HuH-7 (cell line): ENCODE results near the gene PCARE.
"Not testable (repeated sequence)": the region's sequence is repeated elsewhere in the genome, so short reads cannot be mapped to it uniquely, and the experiment has no call there.

Experiments
- DNase-seq: peaks from one replicate; pipeline ENCODE4 v3.0.0; 2011; ENCODE audit warnings: low spot score

The PCARE gene

DNA sequence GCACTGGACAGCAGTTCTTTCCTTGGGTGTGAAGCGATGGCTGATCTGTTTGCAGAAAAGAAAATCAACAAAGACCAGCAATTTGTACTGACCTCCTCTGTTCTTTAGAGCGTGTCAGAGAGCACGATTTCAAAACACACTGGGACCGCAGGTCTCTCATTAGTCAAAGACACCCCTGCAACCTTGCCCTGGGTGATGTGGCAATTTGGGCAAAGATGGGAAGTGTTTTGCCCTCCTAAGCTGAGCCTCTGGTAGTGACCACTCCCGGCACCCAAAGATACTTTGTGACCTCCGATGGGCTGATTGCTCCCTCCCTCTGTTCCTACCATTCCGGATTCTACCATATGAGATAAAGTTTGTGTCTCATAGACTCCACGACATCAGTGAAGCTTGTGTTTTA, 22.6 kb upstream of the PCARE start:
- DNase-seq, result no peak

DNA sequence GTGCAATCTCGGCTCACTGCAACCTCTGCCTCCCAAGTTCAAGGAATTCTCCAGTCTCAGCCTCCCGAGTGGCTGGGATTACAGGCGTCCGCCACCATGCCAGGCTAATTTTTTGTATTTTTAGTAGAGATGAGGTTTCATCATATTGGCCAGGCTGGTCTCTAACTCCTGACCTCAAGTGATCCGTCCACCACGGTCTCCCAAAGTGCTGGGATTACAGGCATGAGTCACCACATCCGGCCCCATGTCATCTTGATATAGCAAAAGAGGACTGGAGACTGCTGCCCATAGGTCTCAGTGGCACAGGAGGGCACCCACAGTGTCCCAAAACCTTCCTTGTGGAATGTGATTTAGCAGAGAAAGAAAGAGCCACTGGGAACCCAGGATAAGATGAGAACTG, 16.0 kb upstream of the PCARE start:
- not testable (repeated sequence) for DNase-seq

DNA sequence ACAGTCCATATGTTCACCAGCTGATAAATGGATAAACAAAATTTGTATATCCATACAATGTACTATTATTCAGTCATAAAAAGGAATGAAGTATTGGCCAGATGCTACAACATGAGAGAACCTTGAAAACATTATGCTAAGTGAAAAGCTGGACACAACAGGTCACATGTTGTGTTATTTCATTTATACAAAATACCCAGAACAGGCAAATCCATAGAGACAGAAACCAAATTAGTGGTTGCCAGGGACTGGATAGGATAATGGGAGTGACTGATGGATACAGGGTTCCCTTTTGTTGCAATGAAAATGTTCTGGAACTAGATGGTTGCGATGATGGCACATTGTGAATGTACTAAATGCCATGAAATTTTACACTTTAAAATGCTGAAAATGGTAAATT, 10.2 kb upstream of the PCARE start:
- no peak for DNase-seq

DNA sequence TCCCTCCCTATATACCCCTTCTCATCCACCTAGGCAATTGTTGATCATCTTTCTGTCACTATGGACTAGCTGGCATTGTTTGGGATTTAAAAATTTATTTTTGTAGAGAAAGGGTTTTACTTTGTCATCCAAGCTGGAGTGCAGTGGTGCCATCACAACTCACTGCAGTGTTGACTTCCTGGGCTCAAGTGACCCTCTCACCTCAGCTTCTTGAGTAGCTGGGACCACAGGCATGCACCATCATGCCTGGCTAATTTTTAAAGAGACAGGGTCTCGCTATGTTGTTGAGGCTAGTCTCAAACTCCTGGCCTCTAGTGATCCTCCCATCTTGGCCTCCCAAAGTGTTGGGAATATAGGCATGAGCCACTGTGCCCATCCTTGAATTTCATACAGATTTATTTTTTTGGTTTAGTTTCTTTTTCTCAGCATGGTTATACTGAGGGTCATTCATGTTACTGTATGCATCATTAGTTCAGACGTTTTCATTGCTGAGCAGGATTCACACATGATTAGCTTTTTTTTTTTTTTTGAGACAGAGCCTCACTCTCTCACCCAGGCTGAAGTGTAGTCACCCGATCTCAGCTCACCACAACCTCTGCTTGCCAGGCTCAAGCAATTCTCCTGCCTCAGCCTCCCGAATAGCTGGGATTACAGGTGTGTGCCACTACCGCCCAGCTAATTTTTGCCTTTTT, 8.6 kb upstream of the PCARE start:
- no peak for DNase-seq

DNA sequence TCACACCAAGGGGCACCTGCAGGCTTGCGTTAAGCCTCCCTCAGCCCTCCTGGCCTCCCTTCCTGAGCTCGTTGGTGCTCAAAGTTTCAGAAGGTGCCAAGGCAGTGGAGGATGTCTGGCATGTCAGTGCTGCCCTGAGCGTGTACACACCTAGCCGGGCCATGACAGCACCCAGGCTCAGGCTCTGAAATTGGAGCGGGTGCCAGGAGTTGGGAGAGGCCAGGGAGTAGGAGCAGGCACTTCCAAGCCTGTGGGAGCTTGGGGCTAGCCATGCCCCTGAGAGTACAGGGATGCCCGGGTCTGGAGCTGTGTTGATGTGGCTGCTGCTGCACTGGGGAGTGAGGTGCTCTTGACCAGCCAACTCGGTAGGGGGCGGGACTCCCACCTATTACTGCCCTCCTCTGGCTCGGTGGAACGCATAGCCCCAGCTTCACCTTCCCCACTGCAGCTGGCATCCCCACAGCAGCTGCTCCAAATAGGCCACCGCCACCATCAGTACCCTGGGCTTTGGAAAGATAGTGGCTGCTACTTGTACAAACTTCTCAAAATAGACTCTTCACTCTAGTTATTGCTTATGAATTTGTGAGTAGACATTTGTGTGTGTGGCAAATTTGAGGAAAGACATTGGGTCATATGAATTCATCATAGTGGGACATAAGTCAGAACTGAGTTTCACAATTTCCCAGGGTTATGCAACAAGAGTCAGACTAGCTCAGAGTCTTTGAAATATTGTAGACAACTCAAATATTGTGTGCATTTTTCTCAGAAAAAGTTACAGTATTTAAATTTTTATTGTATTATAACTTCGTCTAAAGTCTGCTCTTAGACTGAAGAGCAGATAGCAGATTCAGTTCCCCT, 6.8 kb upstream of the PCARE start:
- no peak for DNase-seq

DNA sequence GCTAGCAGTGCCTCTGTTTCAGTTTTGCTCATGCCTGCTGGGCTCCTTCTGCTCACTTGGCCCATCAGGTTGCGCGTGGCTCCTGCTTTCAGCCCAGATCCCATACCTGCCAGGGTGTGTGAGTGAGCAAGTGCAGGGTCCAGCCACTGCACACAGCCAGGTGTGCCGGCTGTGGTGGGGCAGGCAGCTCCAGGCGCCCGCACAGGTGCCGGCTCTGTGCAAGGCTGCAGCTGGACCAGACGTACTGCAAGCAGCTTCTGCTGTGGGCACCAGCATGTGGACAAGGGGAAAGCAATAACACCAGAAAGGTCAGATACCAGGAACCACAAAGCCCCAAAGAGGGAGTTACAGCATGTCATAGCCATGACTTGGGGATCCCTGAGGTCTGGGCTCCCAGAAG, 5.6 kb upstream of the PCARE start:
- DNase-seq, result no peak

DNA sequence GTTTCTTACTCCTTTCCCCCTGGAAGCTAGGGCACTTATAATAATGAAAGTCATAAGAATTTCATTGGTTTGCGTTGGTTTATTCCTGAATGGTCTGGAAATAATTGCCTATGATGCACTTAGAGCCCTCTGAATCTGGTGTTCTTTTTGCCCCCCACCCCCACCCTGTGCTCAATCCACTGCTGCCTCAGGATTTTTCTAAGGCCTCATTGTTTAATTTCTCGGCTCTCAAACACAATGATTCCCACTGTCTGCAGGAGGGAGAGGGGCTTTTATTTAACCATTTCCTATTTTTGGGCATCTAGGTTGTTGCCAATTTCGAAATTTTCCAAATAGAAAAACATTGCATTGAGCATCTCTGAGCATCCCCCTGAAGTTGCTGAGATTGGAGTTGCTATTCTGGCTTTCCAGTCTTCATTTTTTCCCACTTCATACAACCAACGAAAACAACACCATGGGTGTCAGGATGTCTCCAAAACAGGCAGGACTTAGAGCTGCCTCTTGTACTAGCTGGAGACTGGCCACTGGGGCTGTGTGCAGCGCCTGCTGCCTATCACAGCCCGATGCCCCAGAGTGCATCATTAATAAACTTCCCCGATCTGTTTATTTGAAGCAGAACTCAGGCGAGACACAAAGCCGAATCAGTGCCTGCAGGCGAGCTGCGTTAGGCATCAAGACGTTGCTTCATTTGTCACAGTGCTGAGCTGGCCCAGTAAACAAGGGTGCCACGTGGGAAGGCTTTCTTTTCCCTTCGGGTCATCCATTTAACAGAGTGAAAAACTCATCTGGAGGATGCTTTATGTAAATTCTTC, 1.8 kb upstream of the PCARE start:
- no peak for DNase-seq

DNA sequence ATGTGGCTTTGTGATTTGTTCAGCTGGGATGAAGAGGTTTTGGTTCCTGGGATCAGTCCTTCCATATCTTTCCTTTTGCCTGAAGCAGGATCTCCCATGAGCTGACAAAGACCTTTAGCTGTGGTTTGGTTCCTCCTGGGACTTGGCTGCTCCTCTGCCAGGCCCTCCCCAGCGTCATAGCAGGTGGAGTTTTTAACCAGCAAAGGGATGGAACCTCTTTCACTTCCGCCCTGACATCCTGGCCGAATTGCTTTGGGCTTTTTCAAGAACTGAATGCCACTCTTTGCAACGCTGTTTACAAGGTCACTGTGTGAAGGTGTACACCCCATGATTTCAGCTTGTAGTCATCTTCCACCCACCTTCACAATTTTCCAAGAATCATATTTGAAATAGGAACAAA, 390 bp downstream of the PCARE start:
- DNase-seq, result no peak

DNA sequence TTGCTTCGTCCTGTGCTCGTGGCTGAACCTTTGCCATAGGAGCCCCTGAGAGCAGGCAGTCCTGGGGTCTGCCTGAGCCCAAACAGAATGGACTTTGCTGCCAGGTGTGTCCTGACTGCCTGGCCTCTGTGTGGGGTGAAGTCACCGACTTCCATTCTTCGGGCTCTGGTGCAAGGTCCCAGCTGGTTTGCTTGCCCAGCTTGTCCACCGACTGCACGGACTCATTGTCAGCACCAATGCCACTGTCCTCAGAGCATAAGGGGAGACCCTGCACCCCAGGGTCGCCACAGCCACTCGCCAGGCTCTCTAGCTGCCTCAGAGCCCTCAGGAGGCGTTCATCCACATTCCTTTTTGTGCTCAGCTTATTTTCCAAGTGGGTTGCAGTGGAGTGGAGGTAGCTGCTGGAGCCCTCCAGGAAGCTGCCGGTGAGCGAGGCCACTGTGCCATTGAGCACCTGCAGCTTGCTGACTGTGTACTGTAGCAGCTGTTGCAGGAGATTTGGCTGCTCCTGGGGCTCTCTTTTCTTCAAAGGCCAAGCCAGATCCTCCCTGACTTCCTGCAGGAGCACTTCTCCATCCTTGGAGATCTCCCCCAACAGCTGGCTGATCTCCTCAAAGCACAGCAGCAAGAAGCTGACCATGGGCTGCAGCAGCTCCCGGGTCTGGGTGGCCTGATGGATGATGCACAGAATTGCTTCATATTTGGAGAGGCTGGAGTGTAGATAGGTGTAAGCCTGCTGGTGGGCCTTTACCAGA, 1.2 kb downstream of the PCARE start:
- DNase-seq, result no peak

DNA sequence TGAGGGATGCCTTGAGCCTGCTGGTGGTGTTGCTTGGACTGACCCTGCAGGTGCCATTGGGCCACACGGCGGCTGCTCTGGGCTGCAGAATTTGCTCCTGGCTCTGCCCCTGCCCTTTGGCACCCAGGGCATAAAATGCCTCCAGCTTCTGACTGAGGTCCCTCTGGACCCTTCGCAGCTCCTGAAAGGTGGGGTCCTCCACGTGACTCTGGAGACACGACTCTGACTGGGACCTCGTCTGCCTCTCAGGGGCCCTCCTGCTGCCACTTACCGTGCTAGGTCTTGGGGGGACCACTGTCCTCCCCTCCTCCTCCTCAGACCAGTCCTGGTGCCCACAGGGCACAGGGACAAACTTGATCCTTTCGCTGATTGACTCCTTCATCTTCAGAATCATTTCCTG, 2.1 kb downstream of the PCARE start:
- no peak for DNase-seq

DNA sequence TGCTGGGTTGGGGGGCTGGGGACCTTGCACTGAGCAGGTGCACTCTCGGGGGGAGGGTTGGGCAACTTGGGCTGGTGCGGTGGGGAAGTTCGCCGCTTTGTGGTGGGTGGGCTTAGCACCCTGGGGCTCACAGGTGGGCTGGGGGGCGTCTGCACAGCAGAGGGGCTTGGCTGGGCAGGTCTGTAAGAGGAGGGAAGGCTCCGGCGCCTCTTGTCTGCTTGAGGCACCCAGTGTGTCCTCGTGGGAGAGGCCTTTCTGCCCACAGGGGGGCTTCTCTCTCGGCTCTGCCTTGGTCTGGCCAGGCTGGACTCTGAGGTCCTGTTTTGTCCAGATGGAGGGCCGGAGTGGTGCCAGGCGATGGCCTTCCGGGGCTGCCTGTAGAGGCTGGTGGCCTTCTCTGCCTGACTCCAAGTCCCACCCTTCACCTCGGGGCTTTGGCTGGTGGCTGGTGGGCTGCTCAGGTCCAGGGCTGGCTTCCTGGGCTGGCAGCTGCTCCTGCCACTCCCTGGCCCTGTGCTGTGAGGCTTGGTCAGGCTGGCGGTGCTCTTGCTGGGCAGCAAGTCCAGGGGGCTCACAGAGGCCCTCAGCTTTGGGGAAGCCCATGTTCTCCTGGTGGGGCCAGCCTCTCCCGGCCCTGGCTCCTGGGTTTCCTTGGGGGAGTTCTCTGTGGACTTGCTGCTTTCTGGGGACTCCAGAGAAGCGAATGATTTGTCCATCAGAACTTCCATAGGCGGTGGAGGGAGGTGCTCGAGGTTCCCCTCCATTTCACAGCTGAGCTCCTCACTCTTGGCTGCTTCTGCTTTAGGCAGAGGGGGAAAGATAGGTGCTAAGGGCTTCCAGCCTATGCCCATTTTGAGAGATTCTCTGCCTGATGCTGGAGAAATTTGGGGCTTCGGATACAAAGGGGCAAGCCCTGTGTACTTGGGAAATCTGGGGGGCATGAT, 3.0 kb downstream of the PCARE start:
- no peak for DNase-seq

DNA sequence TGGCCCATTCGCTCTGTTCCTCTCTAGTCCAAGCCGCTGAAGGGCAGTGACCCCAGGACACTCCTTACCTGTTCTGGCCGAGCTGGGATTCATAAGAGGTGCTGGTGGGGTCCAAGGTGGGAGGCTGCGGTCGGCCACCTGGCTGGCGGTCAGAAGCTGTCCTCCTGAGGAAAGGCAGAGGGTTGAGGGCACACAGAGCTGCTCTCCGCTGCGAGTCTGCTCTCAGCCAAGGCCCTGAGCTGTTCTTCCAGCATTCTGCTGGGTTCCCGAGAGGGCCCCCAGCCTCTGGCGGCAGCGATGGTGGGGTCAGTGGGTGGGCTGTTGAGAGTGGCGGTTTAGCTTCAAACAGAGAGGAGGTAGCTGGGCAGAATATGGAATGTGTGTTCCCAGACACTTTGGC, 3.8 kb downstream of the PCARE start:
- no peak for DNase-seq

DNA sequence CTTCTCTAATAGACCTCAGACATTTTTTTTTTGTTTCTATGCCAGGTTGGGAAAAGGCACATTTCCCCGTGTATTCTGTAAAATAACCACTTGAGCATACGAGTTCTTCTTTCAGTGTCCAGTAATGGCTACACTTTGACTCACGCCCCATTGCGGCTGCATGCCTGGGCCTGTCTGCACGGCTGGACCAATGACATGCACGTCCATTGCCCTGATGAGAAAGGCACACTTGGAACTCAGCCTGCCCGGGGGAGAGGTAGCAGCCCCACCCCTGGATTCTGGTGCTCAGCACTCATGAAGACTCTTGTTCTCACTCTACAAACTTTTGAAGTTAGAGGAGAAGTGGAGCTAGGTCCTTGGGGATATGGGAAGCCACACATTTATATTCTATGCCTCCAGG, 5.8 kb downstream of the PCARE start:
- DNase-seq, result no peak

DNA sequence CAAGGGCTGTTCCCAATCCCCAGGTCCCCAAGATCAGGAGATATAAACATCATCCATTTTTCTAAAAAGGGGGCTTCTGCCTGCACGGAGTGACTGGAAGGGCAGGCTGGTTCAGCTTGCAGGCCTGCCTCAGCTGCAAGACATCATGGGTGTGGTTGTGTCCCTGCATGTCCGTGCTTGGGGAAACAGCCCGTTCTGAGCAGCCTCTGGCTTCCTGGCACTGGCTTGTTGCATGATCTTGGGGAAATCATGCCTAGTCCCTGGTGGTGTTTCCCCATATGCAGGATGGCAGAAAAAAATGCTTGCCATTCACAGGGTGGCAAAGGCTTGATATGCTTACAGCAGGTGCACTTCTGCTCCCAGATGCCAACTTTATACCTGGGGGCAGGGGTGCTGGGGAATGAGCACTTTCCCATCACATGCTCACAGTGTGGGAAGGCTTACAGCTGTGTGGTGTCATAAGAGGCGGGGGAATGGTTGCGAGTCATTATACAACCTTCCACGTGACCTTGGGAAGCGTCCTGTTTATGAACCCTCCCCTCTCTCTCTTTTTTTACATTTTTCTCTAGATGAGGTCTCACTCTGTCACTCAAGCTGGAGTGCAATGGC, 7.2 kb downstream of the PCARE start:
- no peak for DNase-seq

DNA sequence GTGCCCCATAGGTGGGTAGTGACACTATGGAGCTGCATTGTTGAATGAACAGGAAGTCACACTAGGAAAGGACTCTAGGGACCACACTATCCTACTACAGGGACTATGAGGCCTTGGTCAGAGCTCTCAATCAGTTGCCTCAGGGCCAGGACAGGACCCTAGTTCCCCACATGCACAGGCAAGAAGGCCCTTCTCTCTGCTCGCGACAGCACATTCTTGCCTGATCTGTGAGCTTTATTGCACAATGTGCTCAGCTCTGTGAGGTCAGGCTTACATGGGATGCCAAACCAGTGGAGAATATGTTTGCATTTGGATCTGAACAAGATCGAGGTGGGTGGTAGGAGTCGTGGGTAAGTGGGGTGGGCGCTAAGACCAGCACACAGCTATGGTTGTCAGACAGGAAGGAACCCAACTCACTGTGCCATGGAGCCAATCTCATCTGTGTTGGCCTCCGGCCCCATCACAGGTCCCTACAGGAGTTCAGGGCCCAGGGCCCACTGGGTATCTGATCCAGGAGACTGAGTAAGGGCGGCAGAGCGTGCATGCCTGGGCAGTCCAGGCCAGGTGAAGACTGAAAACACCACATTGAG, 8.0 kb downstream of the PCARE start:
- DNase-seq, result no peak

DNA sequence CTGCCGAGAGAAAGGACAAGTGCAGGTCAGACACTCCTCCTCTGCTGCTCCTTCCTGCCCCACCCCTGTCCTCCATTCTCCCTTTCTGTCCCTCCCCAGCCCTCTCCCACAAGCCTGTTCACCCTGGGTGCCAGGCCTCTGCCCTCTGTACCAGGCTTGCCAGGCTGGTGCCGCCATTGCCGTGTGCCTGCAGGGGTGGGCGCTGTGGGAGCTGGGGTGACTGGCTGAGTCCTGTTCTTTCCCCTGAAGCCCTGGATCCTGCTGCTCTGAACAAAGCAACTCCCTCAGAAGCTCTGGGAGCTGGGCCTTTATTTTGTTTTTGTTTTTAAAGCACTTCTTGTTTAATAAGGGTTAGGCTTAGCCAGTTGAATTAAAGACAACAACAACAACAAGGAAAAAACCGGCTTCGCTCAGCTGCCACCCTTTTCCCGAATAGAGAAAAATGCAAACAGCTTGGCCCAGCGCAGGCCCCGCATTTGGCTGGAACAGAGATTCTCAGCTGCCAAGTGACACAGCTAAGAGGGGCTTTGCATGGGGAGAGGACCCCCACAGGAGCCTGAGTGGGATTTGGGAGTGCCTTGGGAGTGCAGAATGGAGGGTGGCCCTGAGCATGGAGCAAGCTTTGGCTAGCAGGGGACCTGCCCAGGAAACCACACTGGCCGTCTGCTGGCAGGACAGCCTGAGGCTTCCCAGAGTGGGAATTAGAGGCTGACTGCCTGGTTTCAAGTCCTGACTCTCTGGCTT, 9.1 kb downstream of the PCARE start:
- no peak for DNase-seq

DNA sequence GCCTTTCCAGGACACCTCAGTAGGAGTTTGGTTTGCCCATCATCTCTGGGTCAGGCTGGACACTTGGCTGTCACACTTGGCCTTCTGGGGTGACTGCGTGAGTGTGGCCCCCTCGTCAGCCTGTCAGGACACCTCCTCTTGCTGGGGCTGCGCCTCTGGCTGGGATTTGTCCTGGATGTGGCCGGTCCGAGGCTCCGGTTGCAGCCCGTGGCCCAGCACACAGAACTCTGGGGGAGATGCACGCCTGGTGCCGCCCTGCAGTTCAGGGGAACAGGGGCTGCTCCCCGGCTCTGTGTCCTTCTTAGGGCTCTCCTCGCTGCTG, 9.6 kb downstream of the PCARE start:
- no peak for DNase-seq

DNA sequence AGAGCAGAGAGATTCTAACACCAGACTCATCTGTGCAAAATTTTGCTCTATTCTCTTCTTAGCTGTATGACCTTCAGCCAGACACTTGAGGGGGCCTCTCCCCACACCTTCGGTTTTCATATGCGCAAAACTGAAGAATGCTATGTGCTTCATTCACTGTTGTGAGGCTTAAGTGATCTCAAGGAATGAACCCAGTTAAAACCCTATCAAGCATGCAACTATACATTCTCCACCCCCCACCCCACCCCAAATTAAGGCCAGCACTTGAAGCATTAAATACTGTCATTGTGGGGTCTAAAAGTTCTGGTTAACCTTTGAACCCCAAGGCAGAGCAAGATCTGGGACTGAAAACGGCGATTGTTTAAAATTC, 10.0 kb downstream of the PCARE start:
- DNase-seq, result no peak

DNA sequence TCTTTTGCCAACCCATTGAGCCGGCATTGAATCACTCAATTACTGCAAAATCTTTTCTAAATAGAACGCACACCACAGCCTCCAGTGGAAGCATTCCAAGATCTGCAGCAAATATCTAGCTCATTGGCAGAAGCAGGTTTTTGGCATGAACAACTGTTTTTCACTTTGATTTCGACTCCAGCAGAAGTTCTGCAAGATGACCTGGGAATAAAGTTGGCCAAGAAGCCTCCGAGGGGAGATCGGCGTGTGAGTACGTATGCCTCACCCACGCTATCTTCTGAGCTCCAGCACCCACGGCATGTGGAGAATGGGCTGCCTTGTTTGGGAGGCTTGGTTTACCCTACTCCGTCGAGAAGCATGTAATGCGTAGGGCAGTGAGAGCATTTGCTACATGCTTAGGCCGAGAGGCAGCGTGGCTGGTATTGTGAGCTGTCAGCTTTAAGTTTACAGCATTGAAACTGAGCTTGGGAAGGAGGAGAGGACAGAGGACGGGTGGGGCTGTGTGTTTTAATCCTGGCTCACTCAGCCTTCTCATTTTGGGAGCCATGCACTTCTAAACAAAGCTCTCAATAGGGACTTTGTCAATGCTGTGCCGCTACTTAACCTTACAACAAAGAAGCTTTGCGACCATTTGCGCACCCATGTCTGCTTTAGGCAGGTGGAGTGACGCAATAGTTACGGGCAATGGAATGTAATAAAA, 10.5 kb downstream of the PCARE start:
- DNase-seq, result no peak
